Epithelial cell of proximal tubule (primary cell): Measurements from ENCODE around the gene UTRN. TPM values are rescaled to one million over a fixed set of nuclear protein-coding genes. Genes with fewer than 3 reads are reported as not detected.

ENCODE experiments used
- DNase-seq: peaks from one replicate; pipeline ENCODE4 v3.0.0-alpha.2; 2011; ENCODE audit warnings: low read depth
- H3K4me3 ChIP-seq: 2 replicates; pipeline ENCODE4 v1.5.1; 2011; ENCODE audit warnings: low read depth, mild to moderate bottlenecking, low read length
- CTCF ChIP-seq: conservative IDR thresholded peaks from 2 replicates; pipeline ENCODE4 v1.5.1; 2012; ENCODE audit warnings: low read depth, mild to moderate bottlenecking, low read length
- total RNA-seq: library from RNA; depleted of rRNA; stranded (reverse); fragments of >200 nt; gene quantifications from 2 replicates; pipeline ENCODE4 v1.2.3, GENCODE V29; 2015

The UTRN gene
- total RNA-seq, 1 donor from 2014 or later, result 34.4 TPM

- H3K4me3 ChIP-seq, result no peak overlapping the region
- TF ChIP-seq CTCF, result no peak
- DNase-seq, result no peak
These were observed 7.2 kb downstream of the UTRN start for GRCh38 chr6:144292372-144292771.

DNA sequence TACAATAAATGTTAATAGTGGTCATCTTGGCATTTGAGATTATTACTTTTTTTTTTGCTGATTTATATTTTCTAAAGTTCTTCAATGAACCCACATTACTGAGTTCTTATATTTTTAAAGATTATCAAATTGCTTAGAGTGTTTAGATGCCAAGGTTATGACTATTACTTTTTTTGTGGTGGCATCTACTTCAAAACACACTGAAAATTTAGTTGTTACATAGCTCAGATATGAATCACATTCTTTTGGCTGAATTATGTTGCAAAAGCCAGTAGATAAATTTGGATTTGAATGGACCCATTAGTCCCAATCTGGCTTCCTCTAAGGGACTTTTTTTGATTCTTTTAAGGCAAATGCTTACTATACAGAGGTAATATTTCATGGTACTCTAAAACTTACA lies 8.9 kb downstream of the UTRN start:
- no peak overlapping the region for H3K4me3 ChIP-seq
- TF ChIP-seq CTCF, result no peak
- no peak for DNase-seq

DNA sequence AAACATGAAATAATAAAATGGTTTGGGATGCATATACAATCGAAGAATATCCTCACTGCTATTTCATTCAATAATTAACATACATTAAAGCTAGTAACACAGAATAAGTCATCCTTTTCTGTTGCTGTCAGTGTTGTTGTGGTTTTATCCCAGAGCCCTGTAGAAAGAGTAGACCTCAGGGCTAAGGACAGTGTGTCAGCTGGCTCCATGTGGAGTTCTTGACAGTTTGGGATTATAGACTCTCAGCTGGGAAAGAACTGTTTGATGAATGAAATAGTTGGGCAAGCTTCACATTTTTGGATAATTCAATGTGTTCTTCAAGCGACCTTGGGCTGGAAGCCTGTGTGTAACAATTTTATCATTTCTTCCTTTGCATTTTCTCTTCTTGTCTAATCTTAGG lies 10.1 kb downstream of the UTRN start:
- TF ChIP-seq CTCF, result no peak
- DNase-seq, result no peak
- no peak overlapping the region for H3K4me3 ChIP-seq

DNA sequence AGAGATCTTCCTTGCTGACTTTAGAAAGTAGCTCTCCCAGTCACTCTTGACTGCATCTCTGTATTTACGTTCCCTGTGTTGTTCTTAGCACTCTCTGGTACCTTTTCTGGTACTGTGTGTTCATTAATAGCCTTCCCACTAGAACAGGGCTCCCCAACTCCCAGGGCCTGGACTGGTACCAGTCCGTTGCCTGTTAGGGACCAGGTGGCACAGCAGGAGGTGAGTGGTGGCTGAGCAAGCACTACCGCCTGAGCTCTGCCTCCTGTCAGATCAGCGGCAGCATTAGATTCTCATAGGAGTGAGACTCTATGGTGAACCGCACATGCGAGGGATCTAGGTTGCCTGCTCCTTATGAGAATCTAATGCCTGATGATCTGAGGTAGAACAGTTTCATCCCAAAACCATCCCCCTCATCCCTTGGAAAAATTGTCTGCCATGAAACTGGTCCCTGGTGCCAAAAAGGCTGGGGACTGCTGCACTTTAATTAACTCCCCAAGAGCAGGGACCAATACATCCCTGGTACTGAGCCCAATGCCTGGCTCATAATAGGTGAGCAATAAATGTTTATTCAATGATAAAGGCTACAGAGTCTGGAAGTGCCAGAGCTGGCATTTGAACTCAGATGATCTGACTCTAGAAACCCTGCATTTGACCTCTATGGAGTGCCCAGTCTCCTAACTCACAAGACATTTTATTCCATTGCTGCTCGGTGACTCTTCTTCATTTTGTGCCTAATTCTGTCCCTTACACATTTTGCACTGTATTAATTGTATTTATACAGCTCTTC lies 11.0 kb downstream of the UTRN start:
- TF ChIP-seq CTCF, result no peak
- H3K4me3 ChIP-seq, result no peak overlapping the region
- no peak for DNase-seq

GRCh38 chr6:144296973-144297372 lies 11.8 kb downstream of the UTRN start:
- no peak for TF ChIP-seq CTCF
- no peak for DNase-seq
- H3K4me3 ChIP-seq, result no peak overlapping the region

GRCh38 chr6:144297511-144298100 lies 12.5 kb downstream of the UTRN start:
- TF ChIP-seq CTCF, result no peak
- no peak overlapping the region for H3K4me3 ChIP-seq
- no peak for DNase-seq

GRCh38 chr6:144298194-144298593 lies 13.1 kb downstream of the UTRN start:
- TF ChIP-seq CTCF, result no peak
- H3K4me3 ChIP-seq, result no peak overlapping the region
- DNase-seq, result no peak
